Epithelial cell of proximal tubule (primary cell): ENCODE measurements around the gene CXXC5. TPM values are rescaled to one million over a fixed set of nuclear protein-coding genes. Genes with fewer than 3 reads are reported as not detected.

Experiments used
- total RNA-seq: library from RNA; depleted of rRNA; stranded (reverse); fragments of >200 nt; gene quantifications from 2 replicates; pipeline ENCODE4 v1.2.3, GENCODE V29; 2015

Gene CXXC5
- total RNA-seq, 1 donor from 2014 or later: 56.4 TPM

Other genes starting within 250 kb of the CXXC5 start
- 2.2 and 5.3 TPM in 2 replicates for gene SPATA24, start 244.3 kb upstream of the CXXC5 start, total RNA-seq
- 4.5 and 5.9 TPM in 2 replicates for gene DNAJC18, start 208.8 kb upstream of the CXXC5 start, total RNA-seq
- 0.12 and 0.65 TPM in 2 replicates for gene ECSCR, start 185.6 kb upstream of the CXXC5 start, total RNA-seq
- gene SMIM33, start 177.3 kb upstream of the CXXC5 start, total RNA-seq: not detected in 2 replicates
- gene STING1, start 165.6 kb upstream of the CXXC5 start, total RNA-seq: 17.0 and 18.9 TPM in 2 replicates
- 159 and 205 TPM in 2 replicates for gene UBE2D2, start 87.0 kb upstream of the CXXC5 start, total RNA-seq
- not detected in 2 replicates for gene PSD2, start 147.5 kb downstream of the CXXC5 start, total RNA-seq